DOHH2 (cell line): Measurements from ENCODE around the gene COL23A1.

Experiments used
- H3F3A ChIP-seq: fragments of 200-600 bp; sonication (generic), shearing (Covaris generic); 2 replicates; pipeline ENCODE4 v1.6.0; 2016; ENCODE audit warnings: antibody characterized with exemption, mild to moderate bottlenecking; ENCODE audit not compliant: control insufficient read depth, insufficient read depth
- H3K27ac ChIP-seq: fragments of 200-600 bp; sonication (generic); 2 replicates; pipeline ENCODE4 v1.5.1; 2014; ENCODE audit warnings: low read depth, mild to moderate bottlenecking, low read length, moderate library complexity
- H3K27me3 ChIP-seq: fragments of 200-600 bp; sonication (generic); 2 replicates; pipeline ENCODE4 v1.6.1; 2014; ENCODE audit warnings: mild to moderate bottlenecking, low read length, mixed read lengths; ENCODE audit not compliant: control insufficient read depth
- H3K36me3 ChIP-seq: fragments of 200-600 bp; sonication (generic); 2 replicates; pipeline ENCODE4 v1.6.1; 2014; ENCODE audit warnings: mild to moderate bottlenecking, low read length, moderate library complexity, mixed read lengths; ENCODE audit not compliant: control insufficient read depth
- H3K4me1 ChIP-seq: fragments of 200-600 bp; sonication (generic); 2 replicates; pipeline ENCODE4 v1.6.1; 2014; ENCODE audit warnings: mild to moderate bottlenecking, low read length, mixed read lengths; ENCODE audit not compliant: control insufficient read depth
- H3K4me2 ChIP-seq: fragments of 200-600 bp; sonication (generic); 2 replicates; pipeline ENCODE4 v1.6.0; 2014; ENCODE audit warnings: mild to moderate bottlenecking, low read length, moderate library complexity
- H3K4me3 ChIP-seq: fragments of 200-600 bp; sonication (generic); 2 replicates; pipeline ENCODE4 v1.5.1; 2014; ENCODE audit warnings: mild to moderate bottlenecking, low read length, mixed read lengths
- H3K79me2 ChIP-seq: fragments of 200-600 bp; sonication (generic); 2 replicates; pipeline ENCODE4 v1.6.1; 2014; ENCODE audit warnings: mild to moderate bottlenecking, low read length, mixed read lengths; ENCODE audit not compliant: control insufficient read depth
- H3K9me2 ChIP-seq: fragments of 200-600 bp; sonication (generic); replicated peaks from 2 replicates; pipeline ENCODE4 v1.6.1; 2014; ENCODE audit warnings: mild to moderate bottlenecking, low read length, mixed read lengths; ENCODE audit not compliant: control insufficient read depth
- H3K9me3 ChIP-seq: fragments of 200-600 bp; sonication (generic); 2 replicates; pipeline ENCODE4 v1.6.1; 2014; ENCODE audit warnings: antibody characterized with exemption, low read length, mixed read lengths; ENCODE audit not compliant: control insufficient read depth, insufficient read depth
- H4K20me1 ChIP-seq: fragments of 200-600 bp; sonication (generic); 2 replicates; pipeline ENCODE4 v1.6.0; 2014; ENCODE audit warnings: low read depth, mild to moderate bottlenecking, antibody characterized with exemption, low read length, moderate library complexity; ENCODE audit not compliant: control insufficient read depth, insufficient read depth
- EZH2phosphoT487 ChIP-seq: fragments of 200-600 bp; sonication (generic); IDR thresholded peaks from 2 replicates; pipeline ENCODE4 v1.6.1; 2017; ENCODE audit warnings: borderline replicate concordance, mild to moderate bottlenecking, antibody characterized with exemption, low read length, moderate library complexity, mixed read lengths
- TF ChIP-seq, protein P1 (sequence below): fragments of 200-600 bp; sonication (generic); IDR thresholded peaks from one replicate; pipeline ENCODE4 v1.5.1; 2014; ENCODE audit warnings: antibody characterized with exemption, mild to moderate bottlenecking, low read depth, low read length; ENCODE audit not compliant: poor library complexity, severe bottlenecking

Gene COL23A1

DNA sequence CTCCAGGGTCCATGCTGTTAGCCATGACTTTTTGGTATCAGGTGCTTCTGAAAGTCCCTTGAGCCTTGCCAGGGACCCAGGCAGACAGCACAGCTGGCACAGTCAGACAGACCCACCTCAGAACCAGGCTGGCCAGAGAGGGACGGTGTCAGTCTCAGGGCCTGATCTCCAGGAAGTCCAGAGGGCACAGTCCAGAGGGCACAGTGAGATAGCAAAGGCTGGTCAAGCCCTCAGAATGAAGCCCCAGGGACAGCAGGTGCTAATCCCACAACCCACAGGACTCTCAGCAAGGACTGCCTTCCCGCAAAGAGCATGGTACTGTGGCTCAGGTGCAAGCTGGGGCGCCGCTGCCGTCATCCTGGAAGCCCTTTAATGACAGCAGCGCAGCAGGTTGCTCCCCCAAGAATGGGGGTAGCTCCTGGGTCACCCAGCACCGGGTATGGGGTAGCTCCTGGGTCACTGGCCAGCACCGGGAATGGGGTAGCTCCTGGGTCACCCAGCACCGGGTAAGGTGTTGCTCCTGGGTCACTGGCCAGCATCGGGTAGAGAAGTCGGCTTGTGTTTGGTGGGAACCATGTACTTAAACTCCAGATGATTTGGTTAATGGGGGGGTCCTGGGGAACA is 252.0 kb downstream of the COL23A1 start:
- Histone ChIP-seq H4K20me1 (no peaks in the 10 kb centered on the region), H3K79me2 (no peaks in the 10 kb centered on the region), H3K4me3 (no peak overlapping the region), H3K36me3 (no peaks in the 10 kb centered on the region), H3K27me3 (no peaks in the 10 kb centered on the region), H3K4me1 (peaks cover 5% of the 10 kb centered on the region; the same call in 1 of the 2 replicates), H3K4me2 (no peak overlapping the region), H3K9me3 (no peaks in the 10 kb centered on the region), H3F3A (no peaks in the 10 kb centered on the region), H3K9me2 (no peaks in the 10 kb centered on the region), H3K27ac (no peak overlapping the region)
- TF ChIP-seq EZH2phosphoT487, result no peak
- TF ChIP-seq, protein P1, sequence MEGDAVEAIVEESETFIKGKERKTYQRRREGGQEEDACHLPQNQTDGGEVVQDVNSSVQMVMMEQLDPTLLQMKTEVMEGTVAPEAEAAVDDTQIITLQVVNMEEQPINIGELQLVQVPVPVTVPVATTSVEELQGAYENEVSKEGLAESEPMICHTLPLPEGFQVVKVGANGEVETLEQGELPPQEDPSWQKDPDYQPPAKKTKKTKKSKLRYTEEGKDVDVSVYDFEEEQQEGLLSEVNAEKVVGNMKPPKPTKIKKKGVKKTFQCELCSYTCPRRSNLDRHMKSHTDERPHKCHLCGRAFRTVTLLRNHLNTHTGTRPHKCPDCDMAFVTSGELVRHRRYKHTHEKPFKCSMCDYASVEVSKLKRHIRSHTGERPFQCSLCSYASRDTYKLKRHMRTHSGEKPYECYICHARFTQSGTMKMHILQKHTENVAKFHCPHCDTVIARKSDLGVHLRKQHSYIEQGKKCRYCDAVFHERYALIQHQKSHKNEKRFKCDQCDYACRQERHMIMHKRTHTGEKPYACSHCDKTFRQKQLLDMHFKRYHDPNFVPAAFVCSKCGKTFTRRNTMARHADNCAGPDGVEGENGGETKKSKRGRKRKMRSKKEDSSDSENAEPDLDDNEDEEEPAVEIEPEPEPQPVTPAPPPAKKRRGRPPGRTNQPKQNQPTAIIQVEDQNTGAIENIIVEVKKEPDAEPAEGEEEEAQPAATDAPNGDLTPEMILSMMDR, result no peak

DNA sequence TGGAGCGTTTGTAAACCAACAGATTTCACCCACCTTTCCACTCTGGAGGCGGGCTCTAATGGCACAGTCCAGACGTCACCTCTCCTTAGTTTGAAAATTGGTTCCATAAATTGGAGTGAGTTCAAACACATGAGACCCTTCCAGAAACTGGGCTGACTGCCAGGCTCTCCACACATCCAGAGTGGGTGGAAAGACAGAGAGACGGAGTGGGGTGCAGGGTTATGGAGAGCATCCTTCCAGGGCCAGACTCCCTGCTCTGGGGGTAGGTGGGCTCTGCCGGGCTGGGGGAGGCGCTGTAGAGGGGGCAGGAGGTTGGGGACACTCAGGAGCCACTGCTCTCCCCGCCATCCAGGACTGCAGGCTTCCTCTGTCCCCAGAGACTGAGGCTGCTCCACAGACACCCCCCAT is 252.9 kb downstream of the COL23A1 start:
- no peaks in the 10 kb centered on the region for H3F3A ChIP-seq
- TF ChIP-seq EZH2phosphoT487, result no peak
- TF ChIP-seq, protein P1, result no peak
- H3K36me3 ChIP-seq, result no peaks in the 10 kb centered on the region
- H4K20me1 ChIP-seq, result no peaks in the 10 kb centered on the region
- peaks cover 5% of the 10 kb centered on the region; the same call in 1 of the 2 replicates for H3K4me1 ChIP-seq
- no peak overlapping the region for H3K4me3 ChIP-seq
- no peak overlapping the region for H3K4me2 ChIP-seq
- no peaks in the 10 kb centered on the region for H3K9me2 ChIP-seq
- no peak overlapping the region for H3K27ac ChIP-seq
- H3K27me3 ChIP-seq, result no peaks in the 10 kb centered on the region
- H3K9me3 ChIP-seq, result no peaks in the 10 kb centered on the region
- no peaks in the 10 kb centered on the region for H3K79me2 ChIP-seq

DNA sequence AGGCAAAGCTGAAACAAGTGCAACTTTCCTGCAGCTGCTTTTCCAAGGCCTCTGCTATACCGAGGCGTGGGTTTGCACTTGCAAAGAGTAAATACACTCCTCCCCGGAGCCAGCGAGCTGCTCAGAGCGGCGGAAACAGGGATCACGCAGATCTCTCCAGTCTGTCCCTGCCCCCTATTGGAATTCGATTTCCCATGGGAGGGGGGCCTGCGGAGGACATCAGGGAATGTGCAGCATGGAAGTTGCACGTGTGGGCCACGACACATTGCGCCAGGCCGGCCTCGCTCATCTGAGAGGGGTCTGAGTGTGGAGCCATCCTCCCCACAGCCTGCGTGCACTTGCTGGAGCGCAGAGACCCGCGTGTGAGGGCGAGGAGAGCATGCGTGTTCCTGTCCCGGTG is 253.3 kb downstream of the COL23A1 start:
- no peak overlapping the region for H3K4me2 ChIP-seq
- no peaks in the 10 kb centered on the region for H3F3A ChIP-seq
- H4K20me1 ChIP-seq, result no peaks in the 10 kb centered on the region
- H3K36me3 ChIP-seq, result no peaks in the 10 kb centered on the region
- TF ChIP-seq EZH2phosphoT487, result no peak
- TF ChIP-seq, protein P1, result no peak
- H3K79me2 ChIP-seq, result no peaks in the 10 kb centered on the region
- H3K4me1 ChIP-seq, result peaks cover 5% of the 10 kb centered on the region; the same call in 1 of the 2 replicates
- H3K9me3 ChIP-seq, result no peaks in the 10 kb centered on the region
- no peak overlapping the region for H3K27ac ChIP-seq
- H3K9me2 ChIP-seq, result no peaks in the 10 kb centered on the region
- H3K4me3 ChIP-seq, result no peak overlapping the region
- no peaks in the 10 kb centered on the region for H3K27me3 ChIP-seq
